TTC549 (cell line): Measurements from ENCODE around the gene ZP1.
"Not testable (repeated sequence)": the region's sequence is repeated elsewhere in the genome, so short reads cannot be mapped to it uniquely, and the experiment has no call there.

Experiments used
- FAIRE-seq: peaks from 2 replicates; lab custom pipeline; 2012; peaks lifted over from hg19 to GRCh38; lab: Jason Lieb, UNC

The ZP1 gene

GRCh38 chr11:60878245-60879101, 11.1 kb downstream of the ZP1 start:
- FAIRE-seq, result no peak

- no peak for FAIRE-seq
These were observed 11.8 kb downstream of the ZP1 start for GRCh38 chr11:60879104-60879503.

- FAIRE-seq, result no peak
These were observed 12.7 kb downstream of the ZP1 start for GRCh38 chr11:60879971-60880588.

- FAIRE-seq, result no peak
These were observed 13.4 kb downstream of the ZP1 start for GRCh38 chr11:60880643-60881282.

- FAIRE-seq, result no peak
These were observed 20.2 kb downstream of the ZP1 start for GRCh38 chr11:60887556-60887955.

- FAIRE-seq, result no peak
These were observed 22.5 kb downstream of the ZP1 start for GRCh38 chr11:60889869-60890311.

GRCh38 chr11:60890696-60891095, 23.4 kb downstream of the ZP1 start:
- no peak for FAIRE-seq

GRCh38 chr11:60891103-60891741, 23.9 kb downstream of the ZP1 start:
- FAIRE-seq, result no peak

- FAIRE-seq, result no peak
These were observed 28.3 kb downstream of the ZP1 start for GRCh38 chr11:60895687-60896086.

- FAIRE-seq, result no peak
These were observed 30.2 kb downstream of the ZP1 start for GRCh38 chr11:60897496-60897895.

- FAIRE-seq, result peak; percentile 5
These were observed 31.9 kb downstream of the ZP1 start for GRCh38 chr11:60899046-60899936.

- no peak for FAIRE-seq
These were observed 32.6 kb downstream of the ZP1 start for GRCh38 chr11:60899977-60900376.

- FAIRE-seq, result no peak
These were observed 33.5 kb downstream of the ZP1 start for GRCh38 chr11:60900673-60901404.

- FAIRE-seq, result no peak
These were observed 35.3 kb downstream of the ZP1 start for GRCh38 chr11:60902625-60903024.

GRCh38 chr11:60905047-60905446, 37.7 kb downstream of the ZP1 start:
- no peak for FAIRE-seq

- no peak for FAIRE-seq
These were observed 38.3 kb downstream of the ZP1 start for GRCh38 chr11:60905551-60906113.

- peak; percentile 93 for FAIRE-seq
These were observed 39.0 kb downstream of the ZP1 start, which contains the start of gene PRPF19 for GRCh38 chr11:60906132-60906972. PRPF19 (minus strand) TSS chr11:60906585; CDS start chr11:60906382, 203 bp downstream.

- no peak for FAIRE-seq
These were observed 41.5 kb downstream of the ZP1 start for GRCh38 chr11:60908803-60909202.

- FAIRE-seq, result not testable (repeated sequence)
These were observed 42.4 kb downstream of the ZP1 start for GRCh38 chr11:60909680-60910280.
